Coronary artery (tissue), 2 donors: Measurements from ENCODE around the gene TREML4.
A peak's percentile ranks its signal among the peaks of the same experiment; 100 is the strongest.

ENCODE experiments used
- DNase-seq: peaks from one replicate; pipeline ENCODE4 v3.0.0-alpha.2; 2017; ENCODE audit warnings: low spot score
- H3K27ac ChIP-seq, 2 donors: fragments of 200-600 bp; sonication (generic); one replicate each; pipeline ENCODE4 v1.5.1; 2016 to 2019
- H3K4me3 ChIP-seq: fragments of 200-600 bp; sonication (generic); 2 replicates; pipeline ENCODE4 v1.5.1; 2016; ENCODE audit warnings: mild to moderate bottlenecking, moderate library complexity
- CTCF ChIP-seq: fragments of 200-600 bp; sonication (generic); IDR thresholded peaks from one replicate; pipeline ENCODE4 v1.5.1; 2019; ENCODE audit warnings: antibody characterized with exemption

Gene TREML4

GRCh38 chr6:41252401-41253169, 24.4 kb downstream of the TREML4 start:
- DNase-seq = peak; percentile 33
- H3K4me3 ChIP-seq = no peak overlapping the region
- no peak overlapping the region for H3K27ac ChIP-seq
- no peak for TF ChIP-seq CTCF

GRCh38 chr6:41255110-41255509, 27.0 kb downstream of the TREML4 start:
- no peak for DNase-seq
- TF ChIP-seq CTCF = no peak
- no peak overlapping the region for H3K27ac ChIP-seq
- H3K4me3 ChIP-seq = no peak overlapping the region

GRCh38 chr6:41255638-41256246, 27.6 kb downstream of the TREML4 start:
- DNase-seq = peak; percentile 35
- H3K27ac ChIP-seq = no peak overlapping the region
- no peak for TF ChIP-seq CTCF
- no peak overlapping the region for H3K4me3 ChIP-seq

- TF ChIP-seq CTCF = no peak
Measured at GRCh38 chr6:41256383-41256782, 28.2 kb downstream of the TREML4 start.

GRCh38 chr6:41257369-41258195, 29.4 kb downstream of the TREML4 start:
- DNase-seq = no peak
- Histone ChIP-seq H3K4me3 (no peak overlapping the region), H3K27ac (no peak overlapping the region)
- TF ChIP-seq CTCF = no peak

More at GRCh38 chr6:41256383-41256782, 28.2 kb downstream of the TREML4 start:
- H3K4me3 ChIP-seq = no peak overlapping the region
- no peak overlapping the region for H3K27ac ChIP-seq
- no peak for DNase-seq

GRCh38 chr6:41258196-41258493, 30.0 kb downstream of the TREML4 start:
- Histone ChIP-seq H3K27ac (no peak overlapping the region), H3K4me3 (no peak overlapping the region)
- TF ChIP-seq CTCF = no peak
- no peak for DNase-seq
